Islet of Langerhans (tissue), 1 donor: ENCODE data around the gene BICD2.

Experiments
- FAIRE-seq: peaks from one replicate; lab custom pipeline; 2011; peaks lifted over from hg19 to GRCh38; lab: Jason Lieb, UNC

The BICD2 gene

GRCh38 chr9:92727716-92728700 lies 36.6 kb downstream of the BICD2 start:
- no peak for FAIRE-seq

GRCh38 chr9:92726971-92727715 lies 37.5 kb downstream of the BICD2 start:
- FAIRE-seq = no peak

GRCh38 chr9:92726348-92726747 lies 38.3 kb downstream of the BICD2 start:
- no peak for FAIRE-seq

GRCh38 chr9:92725766-92726165 lies 38.9 kb downstream of the BICD2 start:
- no peak for FAIRE-seq

GRCh38 chr9:92725266-92725545 lies 39.4 kb downstream of the BICD2 start:
- no peak for FAIRE-seq

- no peak for FAIRE-seq
Observed at GRCh38 chr9:92724528-92725265, 39.9 kb downstream of the BICD2 start.

GRCh38 chr9:92723801-92724323 lies 40.8 kb downstream of the BICD2 start:
- FAIRE-seq = no peak

DNA sequence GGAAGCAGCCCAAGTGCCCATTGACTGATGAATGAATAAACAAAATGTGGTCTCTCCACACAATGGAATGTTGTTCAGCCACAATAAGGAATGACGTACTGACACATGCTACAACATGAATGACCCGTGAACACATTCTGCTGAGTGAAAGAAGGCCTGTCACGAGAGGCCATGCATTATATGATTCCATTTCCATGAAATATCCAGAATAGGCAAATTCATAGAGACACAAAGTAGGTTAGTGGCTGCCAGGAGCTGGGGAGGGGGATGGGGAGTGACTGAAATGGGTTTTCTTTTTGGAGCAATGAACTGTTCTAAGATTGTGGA lies 41.4 kb downstream of the BICD2 start:
- no peak for FAIRE-seq

GRCh38 chr9:92722386-92723298 lies 42.0 kb downstream of the BICD2 start:
- FAIRE-seq = no peak

GRCh38 chr9:92721548-92721947 lies 43.1 kb downstream of the BICD2 start:
- FAIRE-seq = no peak

GRCh38 chr9:92720807-92721535 lies 43.7 kb downstream of the BICD2 start:
- no peak for FAIRE-seq

DNA sequence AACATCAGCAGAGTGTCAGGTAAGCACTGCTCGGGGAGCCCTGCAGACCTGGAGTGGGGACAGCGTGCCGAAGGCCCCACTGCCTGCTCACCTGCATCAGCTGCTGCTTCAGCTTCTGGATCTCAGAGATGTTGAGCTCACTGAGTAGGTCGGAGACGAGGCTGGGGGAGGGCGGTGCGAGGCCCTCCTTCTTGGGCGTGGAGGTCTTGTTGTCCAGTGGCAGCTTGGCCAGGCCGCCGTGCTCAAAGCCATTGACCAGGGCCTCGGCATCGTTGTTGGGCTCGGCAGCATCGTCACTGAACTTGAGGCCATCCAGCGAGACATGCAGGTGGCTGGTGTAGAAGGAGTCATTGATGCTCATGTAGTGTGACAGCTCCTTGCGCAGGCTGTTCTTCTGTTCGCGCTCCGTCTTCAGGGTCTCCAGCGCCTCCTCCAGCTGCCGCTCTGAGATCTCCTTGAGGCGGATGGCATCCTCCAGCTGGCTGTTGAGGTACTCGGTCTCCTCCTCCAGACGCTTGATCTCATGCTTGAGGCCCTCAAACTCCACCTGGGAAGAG lies 44.3 kb downstream of the BICD2 start:
- no peak for FAIRE-seq

DNA sequence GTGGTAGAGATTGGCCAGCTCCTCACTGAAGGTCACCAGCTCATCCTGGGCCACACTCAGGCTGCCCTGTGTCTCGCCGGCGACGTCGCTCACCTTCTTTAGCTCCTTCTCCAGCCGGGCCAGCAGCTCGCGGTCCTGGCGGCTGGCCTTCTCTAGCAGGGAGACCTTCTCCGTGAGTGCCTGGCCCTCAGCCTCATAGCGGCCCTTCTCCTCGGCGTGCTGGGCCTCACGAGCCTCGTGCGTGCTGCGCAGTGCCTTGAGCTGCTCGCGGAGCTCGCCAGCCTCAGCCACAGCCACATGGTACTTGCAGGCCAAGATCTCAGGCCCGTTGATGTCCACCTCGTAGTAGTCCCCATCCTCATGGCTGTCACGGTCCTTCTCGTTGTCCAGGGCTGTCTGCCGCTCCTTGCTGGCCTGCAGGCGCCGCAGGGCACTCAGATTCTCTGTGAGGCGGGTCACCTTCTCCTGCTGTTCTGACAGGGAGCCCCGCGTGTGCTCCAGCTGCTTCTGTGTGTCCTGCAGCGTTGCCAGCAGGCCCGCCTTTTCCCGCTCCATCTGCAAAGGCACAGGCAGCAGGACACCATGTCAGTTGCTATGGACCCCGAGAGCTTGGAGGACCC lies 45.5 kb downstream of the BICD2 start:
- FAIRE-seq = no peak

DNA sequence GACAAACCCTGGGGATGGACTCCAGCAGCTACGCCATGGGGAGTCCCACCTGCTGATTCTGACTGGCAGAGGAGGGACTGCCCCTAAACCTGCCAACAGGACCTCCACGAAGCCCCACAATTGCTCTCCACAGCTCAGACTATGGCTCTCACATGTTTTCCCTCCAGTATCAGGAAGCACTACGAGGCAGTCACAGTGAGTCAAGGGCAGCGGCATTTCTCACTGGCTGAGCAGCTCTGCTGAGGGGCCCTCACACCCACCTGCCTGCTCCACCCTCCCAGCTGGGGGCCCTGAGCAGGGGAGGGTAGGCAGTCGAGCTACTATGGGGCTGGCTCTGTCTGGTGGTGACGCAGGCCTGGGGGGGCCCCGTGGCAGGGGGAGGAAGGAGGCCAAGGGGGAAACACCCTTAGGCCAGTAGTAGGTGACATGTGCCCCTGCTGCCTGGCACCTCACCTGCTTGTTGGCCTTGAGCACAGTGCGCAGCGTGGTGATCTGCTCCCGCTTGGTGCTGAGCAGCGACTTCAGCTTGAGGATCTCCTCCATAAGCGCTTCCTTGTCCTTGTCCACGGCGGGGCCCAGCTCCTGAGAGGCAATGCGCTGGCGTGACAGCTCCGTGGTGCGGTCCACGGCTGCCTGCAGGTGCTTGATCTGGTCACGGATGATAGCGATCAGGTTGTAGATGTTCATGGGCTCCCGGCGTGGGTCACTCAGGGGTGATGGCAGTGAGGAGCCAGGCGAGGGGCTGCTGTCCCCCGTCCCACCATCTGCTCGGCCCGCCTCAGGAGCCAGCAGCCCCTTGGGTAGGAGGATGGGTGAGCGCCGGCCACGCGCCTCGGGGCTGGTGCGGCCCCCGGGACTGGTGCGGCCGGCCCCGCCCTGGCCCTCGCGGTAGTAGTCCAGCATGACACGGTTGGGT lies 46.3 kb downstream of the BICD2 start:
- no peak for FAIRE-seq

- FAIRE-seq = no peak
Observed at GRCh38 chr9:92717201-92718085, 47.2 kb downstream of the BICD2 start.

GRCh38 chr9:92716557-92716956 lies 48.1 kb downstream of the BICD2 start:
- FAIRE-seq = no peak

- FAIRE-seq = no peak
Observed at GRCh38 chr9:92715488-92716231, 49.0 kb downstream of the BICD2 start.
